Kasumi-1 (cell line): Measurements from ENCODE around the gene CFL1.

Source experiments
- DNase-seq, 2 experiments: peaks; one replicate each; lab custom pipeline; 2025; lab: John Stamatoyannopoulos, UW

CFL1 gene

GRCh38 chr11:65869643-65870306, 11.8 kb upstream of the CFL1 start:
- DNase-seq = no peak

- no peak for DNase-seq
Observed at GRCh38 chr11:65868907-65869306, 10.9 kb upstream of the CFL1 start.

GRCh38 chr11:65868076-65868667, 10.2 kb upstream of the CFL1 start:
- peak; percentile 25 to 43 for DNase-seq

- no peak for DNase-seq
Observed at GRCh38 chr11:65867284-65868071, 9.5 kb upstream of the CFL1 start.

- DNase-seq = no peak
Observed at GRCh38 chr11:65866509-65867283, 8.7 kb upstream of the CFL1 start.

GRCh38 chr11:65865550-65866172, 7.7 kb upstream of the CFL1 start:
- DNase-seq = no peak

- no peak for DNase-seq
Observed at GRCh38 chr11:65864706-65865471, 6.9 kb upstream of the CFL1 start.

- no peak for DNase-seq
Observed at GRCh38 chr11:65863889-65864705, 6.1 kb upstream of the CFL1 start.

- no peak for DNase-seq
Observed at GRCh38 chr11:65862941-65863888, 5.2 kb upstream of the CFL1 start.

GRCh38 chr11:65862191-65862735, 4.3 kb upstream of the CFL1 start:
- DNase-seq = no peak

GRCh38 chr11:65861533-65862183, 3.7 kb upstream of the CFL1 start:
- no peak for DNase-seq

- no peak for DNase-seq
Observed at GRCh38 chr11:65861165-65861505, 3.2 kb upstream of the CFL1 start.

- peak; percentile 98 to 99 for DNase-seq
Observed at GRCh38 chr11:65860278-65861164, 2.5 kb upstream of the CFL1 start, which contains the start of gene MUS81. Gene MUS81, plus strand, starts transcription at chr11:65860433. Its CDS starts 321 bp downstream, at chr11:65860754.

- DNase-seq = peak; percentile 50 to 69
Observed at GRCh38 chr11:65859812-65860277, 1.9 kb upstream of the CFL1 start.

GRCh38 chr11:65859095-65859811, 1.3 kb upstream of the CFL1 start:
- DNase-seq = peak; percentile 97 to 98

- peak; percentile 54 to 63 for DNase-seq
Observed at GRCh38 chr11:65858681-65859087, 704 bp upstream of the CFL1 start.
